ENCODE measurements around the gene HS2ST1. TPM values are rescaled to one million over a fixed set of nuclear protein-coding genes. Genes with fewer than 3 reads are reported as not detected.
"Not testable (repeated sequence)": the region's sequence is repeated elsewhere in the genome, so short reads cannot be mapped to it uniquely, and the experiment has no call there.

Gene HS2ST1
- total and polyA plus RNA-seq, 7 donors: 2.4 to 13.7 (median 10.0) TPM

DNA sequence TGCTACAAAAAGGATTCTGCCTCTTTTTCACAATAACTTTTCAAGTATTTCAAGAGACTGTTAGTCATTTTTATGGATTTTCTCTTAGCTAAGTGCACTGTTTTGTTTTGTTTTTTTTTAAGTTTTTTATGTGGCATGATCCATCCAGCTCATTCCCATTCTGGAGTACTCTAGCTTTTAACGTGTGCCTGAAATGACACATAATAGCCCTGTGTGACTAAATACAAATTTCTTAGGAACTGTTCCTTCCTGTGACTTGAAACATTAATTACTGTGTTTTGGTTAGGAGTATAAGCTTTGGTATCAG lies 143.9 kb downstream of the HS2ST1 start:
- Histone ChIP-seq H3K4me3 (peak overlapping the region in 1 of 4 donors; percentile 11), H3K27ac (peak overlapping the region in 3 of 4 donors; percentile 1 to 27 (median 21)), H3K36me3 (no peaks in the 10 kb centered on the region), H3K4me1 (peaks cover 0 to 3% (median 0%) of the 10 kb centered on the region in 4 donors), H3K9me3 (no peaks in the 10 kb centered on the region), H3K27me3 (no peaks in the 10 kb centered on the region)
- no peak for TF ChIP-seq POLR2A (IDR thresholded peaks at IDR 0.05)
- no peak for TF ChIP-seq EP300 (IDR thresholded peaks at IDR 0.05)
- TF ChIP-seq POLR2AphosphoS5 (IDR thresholded peaks at IDR 0.05): no peak
- TF ChIP-seq, protein P1, sequence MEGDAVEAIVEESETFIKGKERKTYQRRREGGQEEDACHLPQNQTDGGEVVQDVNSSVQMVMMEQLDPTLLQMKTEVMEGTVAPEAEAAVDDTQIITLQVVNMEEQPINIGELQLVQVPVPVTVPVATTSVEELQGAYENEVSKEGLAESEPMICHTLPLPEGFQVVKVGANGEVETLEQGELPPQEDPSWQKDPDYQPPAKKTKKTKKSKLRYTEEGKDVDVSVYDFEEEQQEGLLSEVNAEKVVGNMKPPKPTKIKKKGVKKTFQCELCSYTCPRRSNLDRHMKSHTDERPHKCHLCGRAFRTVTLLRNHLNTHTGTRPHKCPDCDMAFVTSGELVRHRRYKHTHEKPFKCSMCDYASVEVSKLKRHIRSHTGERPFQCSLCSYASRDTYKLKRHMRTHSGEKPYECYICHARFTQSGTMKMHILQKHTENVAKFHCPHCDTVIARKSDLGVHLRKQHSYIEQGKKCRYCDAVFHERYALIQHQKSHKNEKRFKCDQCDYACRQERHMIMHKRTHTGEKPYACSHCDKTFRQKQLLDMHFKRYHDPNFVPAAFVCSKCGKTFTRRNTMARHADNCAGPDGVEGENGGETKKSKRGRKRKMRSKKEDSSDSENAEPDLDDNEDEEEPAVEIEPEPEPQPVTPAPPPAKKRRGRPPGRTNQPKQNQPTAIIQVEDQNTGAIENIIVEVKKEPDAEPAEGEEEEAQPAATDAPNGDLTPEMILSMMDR (IDR thresholded peaks at IDR 0.05): no peak
- intact Hi-C loops (cut with DNase I): no loop called here
- DNase-seq: no peak
- WGBS, 2 donors: 79 to 92% methylated on average over 1 of the region's 1 CpG

DNA sequence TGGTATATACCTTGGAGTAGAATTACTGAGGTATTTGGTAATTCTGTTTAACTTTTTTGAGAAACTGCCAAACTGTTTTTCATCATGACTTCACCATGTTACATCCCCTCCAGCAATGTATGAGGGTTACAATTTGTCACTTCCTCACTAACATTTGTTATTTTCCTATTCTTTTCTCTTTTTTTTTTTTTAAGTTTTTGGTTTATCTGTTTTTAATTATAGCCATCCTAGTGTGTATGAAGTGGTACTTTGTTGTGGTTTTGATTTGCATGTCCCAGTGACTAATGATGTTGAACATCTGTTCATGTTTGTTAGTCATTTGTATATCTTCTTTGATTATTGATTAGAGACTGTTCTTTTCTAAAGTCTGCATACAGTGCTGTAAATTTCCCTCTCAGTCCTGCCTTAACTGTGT lies 147.3 kb downstream of the HS2ST1 start:
- H3K4me1 ChIP-seq: peaks cover 0 to 3% (median 0%) of the 10 kb centered on the region in 4 donors
- H3K27ac ChIP-seq: no peak overlapping the region
- no peaks in the 10 kb centered on the region for H3K27me3 ChIP-seq
- no peak overlapping the region for H3K4me3 ChIP-seq
- H3K9me3 ChIP-seq: no peaks in the 10 kb centered on the region
- no peaks in the 10 kb centered on the region for H3K36me3 ChIP-seq
- intact Hi-C loops (cut with DNase I): no loop called here
- TF ChIP-seq EP300 (IDR thresholded peaks at IDR 0.05): no peak
- no peak for TF ChIP-seq POLR2A (IDR thresholded peaks at IDR 0.05)
- TF ChIP-seq, protein P1 (IDR thresholded peaks at IDR 0.05): no peak
- TF ChIP-seq POLR2AphosphoS5 (IDR thresholded peaks at IDR 0.05): no peak
- DNase-seq: no peak

DNA sequence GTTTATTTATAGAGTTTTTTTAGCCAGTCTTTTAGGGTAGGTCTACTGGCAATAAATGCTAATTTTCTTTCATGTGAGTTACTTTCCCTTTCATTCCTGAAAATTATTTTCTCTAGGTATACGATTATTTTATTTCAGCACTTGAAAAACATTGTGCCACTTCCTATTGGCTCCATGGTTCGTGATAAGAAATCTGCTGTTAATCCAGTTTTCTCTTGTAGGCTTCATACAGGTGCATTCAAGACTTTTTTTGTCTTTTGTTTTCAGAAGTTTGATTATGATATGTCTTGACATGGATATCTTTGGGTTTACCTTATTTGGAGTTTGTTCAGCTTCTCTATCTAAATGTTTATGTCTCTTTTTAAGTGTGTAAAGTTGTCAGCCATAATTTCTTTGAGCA lies 148.3 kb downstream of the HS2ST1 start:
- WGBS, 2 donors: 27 to 67% methylated on average over 2 of the region's 2 CpGs

DNA sequence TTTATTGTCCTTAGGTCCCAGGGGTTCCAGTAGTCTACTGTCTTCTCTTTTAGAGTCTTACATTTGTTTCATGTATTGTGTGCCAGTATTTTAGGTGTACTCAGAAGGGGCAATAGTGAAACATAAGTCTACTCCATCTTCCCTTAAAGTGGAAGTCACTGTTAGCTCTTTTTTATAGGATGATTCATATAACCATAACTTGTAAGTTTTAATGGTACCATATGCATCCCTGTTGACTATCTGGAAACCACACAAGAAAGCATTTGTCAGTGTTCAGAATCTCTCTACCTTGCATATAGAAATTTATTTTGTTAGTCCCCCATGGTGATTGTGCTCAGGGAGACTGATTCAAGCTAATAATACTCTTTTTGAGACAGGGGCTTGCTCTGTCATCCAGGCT lies 149.9 kb downstream of the HS2ST1 start:
- TF ChIP-seq POLR2AphosphoS5 (IDR thresholded peaks at IDR 0.05) (no peak), POLR2A (IDR thresholded peaks at IDR 0.05) (no peak), EP300 (IDR thresholded peaks at IDR 0.05) (no peak)
- TF ChIP-seq, protein P1 (IDR thresholded peaks at IDR 0.05): no peak
- Histone ChIP-seq H3K4me1 (no peaks in the 10 kb centered on the region), H3K27me3 (no peaks in the 10 kb centered on the region), H3K4me3 (no peak overlapping the region), H3K27ac (no peak overlapping the region), H3K9me3 (peaks cover 0 to 2% (median 0%) of the 10 kb centered on the region in 4 donors), H3K36me3 (no peaks in the 10 kb centered on the region)
- intact Hi-C loops (cut with DNase I): no loop called here
- DNase-seq: no peak

More for the DNA sequence above, 148.3 kb downstream of the HS2ST1 start:
- no peaks in the 10 kb centered on the region for H3K36me3 ChIP-seq
- no peak overlapping the region for H3K27ac ChIP-seq
- peaks cover 0 to 2% (median 0%) of the 10 kb centered on the region in 4 donors for H3K9me3 ChIP-seq
- H3K4me1 ChIP-seq: peaks cover 0 to 3% (median 0%) of the 10 kb centered on the region in 4 donors
- H3K27me3 ChIP-seq: no peaks in the 10 kb centered on the region
- H3K4me3 ChIP-seq: no peak overlapping the region
- intact Hi-C loops (cut with DNase I): no loop called here
- DNase-seq: no peak
- TF ChIP-seq EP300 (IDR thresholded peaks at IDR 0.05): no peak
- TF ChIP-seq, protein P1 (IDR thresholded peaks at IDR 0.05): no peak
- TF ChIP-seq POLR2A (IDR thresholded peaks at IDR 0.05): no peak
- TF ChIP-seq POLR2AphosphoS5 (IDR thresholded peaks at IDR 0.05): no peak

DNA sequence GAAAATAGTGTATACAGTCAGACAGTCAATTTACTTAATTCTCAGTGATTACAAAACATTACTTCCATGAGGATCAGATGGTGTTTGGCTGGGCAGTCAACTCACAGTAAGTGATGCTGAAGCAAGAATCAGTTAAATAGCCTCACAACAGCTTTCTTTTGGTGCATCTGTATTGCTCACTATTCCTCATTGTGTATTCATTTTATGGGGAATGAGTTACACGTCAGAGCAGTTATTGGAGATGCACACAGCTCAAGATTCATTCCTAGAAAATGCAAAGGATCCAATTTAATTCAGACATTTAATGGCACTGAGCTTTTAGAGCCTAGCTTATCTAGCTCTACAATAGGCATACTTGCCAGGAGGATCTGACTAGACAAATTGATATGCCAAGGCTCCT lies 150.6 kb downstream of the HS2ST1 start:
- DNase-seq: no peak
- Histone ChIP-seq H3K36me3 (no peaks in the 10 kb centered on the region), H3K27me3 (no peaks in the 10 kb centered on the region), H3K4me1 (no peaks in the 10 kb centered on the region), H3K9me3 (peaks cover 0 to 2% (median 0%) of the 10 kb centered on the region in 4 donors), H3K27ac (no peak overlapping the region), H3K4me3 (no peak overlapping the region)
- WGBS, 2 donors: 92 to 95% methylated on average over 1 of the region's 1 CpG
- TF ChIP-seq EP300 (IDR thresholded peaks at IDR 0.05) (no peak), POLR2A (IDR thresholded peaks at IDR 0.05) (no peak), POLR2AphosphoS5 (IDR thresholded peaks at IDR 0.05) (no peak)
- TF ChIP-seq, protein P1 (IDR thresholded peaks at IDR 0.05): no peak
- intact Hi-C loops (cut with DNase I): no loop called here

DNA sequence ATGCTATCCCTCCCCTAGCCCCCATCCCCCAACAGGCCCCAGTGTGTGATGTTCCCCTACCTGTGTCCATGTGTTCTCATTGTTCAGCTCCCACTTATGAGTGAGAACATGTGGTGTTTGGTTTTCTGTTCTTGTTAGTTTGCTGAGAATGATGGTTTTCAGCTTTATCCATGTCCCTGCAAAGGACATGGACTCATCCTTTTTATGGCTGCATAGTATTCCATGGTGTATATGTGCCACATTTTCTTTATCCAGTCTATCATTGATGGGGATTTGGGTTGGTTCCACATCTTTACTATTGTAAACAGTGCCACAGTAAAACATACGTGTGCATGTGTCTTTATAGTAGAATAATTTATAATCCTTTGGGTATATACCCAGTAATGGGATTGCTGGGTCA lies 152.3 kb downstream of the HS2ST1 start:
- H3K4me3 ChIP-seq; H3K27me3 ChIP-seq; H3K9me3 ChIP-seq; H3K36me3 ChIP-seq; H3K27ac ChIP-seq; H3K4me1 ChIP-seq; intact Hi-C loops (cut with DNase I); DNase-seq: not testable (repeated sequence)
- 98% methylated on average over 1 of the region's 1 CpG for WGBS, 2 donors

All from sigmoid colon (tissue), 7 donors.